GM12872 (cell line): ENCODE results near the gene HOXA7.

Experiments used
- TF ChIP-seq, protein P1 (sequence below): IDR thresholded peaks from 3 replicates; pipeline ENCODE4 v1.5.1; 2011; ENCODE audit warnings: low read depth, mild to moderate bottlenecking, low read length, moderate library complexity; ENCODE audit not compliant: insufficient read depth

The HOXA7 gene

DNA sequence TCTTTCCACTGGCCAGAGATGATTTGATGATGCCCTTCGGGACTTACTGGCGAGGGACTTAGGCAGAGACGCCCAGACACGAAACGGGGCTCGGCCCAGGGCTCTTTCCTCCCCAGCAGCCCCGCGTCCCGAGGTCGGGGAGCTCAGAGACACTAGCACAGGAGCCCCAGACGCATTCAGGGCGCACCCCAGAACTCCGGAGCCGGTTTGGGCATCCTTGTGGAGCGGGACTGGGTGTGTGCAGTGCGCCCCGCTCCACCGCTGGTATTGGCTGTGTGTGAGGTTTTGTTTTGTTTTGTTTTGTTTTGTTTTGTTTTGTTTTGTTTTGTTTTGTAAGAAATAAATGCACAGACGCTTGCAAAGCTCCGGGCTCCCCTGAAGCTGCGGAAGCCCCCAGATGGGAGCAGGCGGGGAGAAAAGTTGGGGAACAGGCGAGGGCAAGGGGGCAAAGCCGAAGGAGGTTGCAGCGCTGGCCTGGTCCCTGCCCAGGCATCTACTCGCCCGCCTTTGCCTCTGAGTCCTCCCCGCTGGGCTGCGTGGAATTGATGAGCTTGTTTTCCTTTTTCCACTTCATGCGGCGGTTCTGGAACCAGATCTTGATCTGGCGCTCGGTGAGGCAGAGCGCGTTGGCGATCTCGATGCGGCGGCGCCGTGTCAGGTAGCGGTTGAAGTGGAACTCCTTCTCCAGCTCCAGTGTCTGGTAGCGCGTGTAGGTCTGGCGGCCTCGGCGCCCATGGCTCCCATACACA is 11.1 kb downstream of the HOXA7 start:
- TF ChIP-seq, protein P1, sequence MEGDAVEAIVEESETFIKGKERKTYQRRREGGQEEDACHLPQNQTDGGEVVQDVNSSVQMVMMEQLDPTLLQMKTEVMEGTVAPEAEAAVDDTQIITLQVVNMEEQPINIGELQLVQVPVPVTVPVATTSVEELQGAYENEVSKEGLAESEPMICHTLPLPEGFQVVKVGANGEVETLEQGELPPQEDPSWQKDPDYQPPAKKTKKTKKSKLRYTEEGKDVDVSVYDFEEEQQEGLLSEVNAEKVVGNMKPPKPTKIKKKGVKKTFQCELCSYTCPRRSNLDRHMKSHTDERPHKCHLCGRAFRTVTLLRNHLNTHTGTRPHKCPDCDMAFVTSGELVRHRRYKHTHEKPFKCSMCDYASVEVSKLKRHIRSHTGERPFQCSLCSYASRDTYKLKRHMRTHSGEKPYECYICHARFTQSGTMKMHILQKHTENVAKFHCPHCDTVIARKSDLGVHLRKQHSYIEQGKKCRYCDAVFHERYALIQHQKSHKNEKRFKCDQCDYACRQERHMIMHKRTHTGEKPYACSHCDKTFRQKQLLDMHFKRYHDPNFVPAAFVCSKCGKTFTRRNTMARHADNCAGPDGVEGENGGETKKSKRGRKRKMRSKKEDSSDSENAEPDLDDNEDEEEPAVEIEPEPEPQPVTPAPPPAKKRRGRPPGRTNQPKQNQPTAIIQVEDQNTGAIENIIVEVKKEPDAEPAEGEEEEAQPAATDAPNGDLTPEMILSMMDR, result no peak

DNA sequence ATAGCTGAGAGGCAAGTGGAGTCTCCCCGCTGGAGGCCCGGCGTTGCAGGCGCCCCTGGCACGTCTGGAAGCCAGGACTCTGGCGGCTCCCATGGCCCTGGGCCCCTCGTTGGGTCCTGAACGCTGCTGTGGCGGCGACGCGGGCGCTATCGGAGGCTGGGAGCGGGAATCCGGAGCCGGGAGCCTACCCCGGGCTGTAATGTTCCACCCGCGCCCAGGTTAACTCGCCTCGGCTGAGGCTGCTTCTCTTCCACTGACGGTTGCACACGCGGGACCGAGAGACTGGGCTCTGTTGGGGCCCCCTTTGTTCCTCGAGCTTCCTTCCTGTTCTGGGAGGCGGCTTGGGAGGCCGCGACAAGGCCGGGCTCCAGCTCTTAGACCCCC is 11.7 kb downstream of the HOXA7 start:
- TF ChIP-seq, protein P1, result no peak

DNA sequence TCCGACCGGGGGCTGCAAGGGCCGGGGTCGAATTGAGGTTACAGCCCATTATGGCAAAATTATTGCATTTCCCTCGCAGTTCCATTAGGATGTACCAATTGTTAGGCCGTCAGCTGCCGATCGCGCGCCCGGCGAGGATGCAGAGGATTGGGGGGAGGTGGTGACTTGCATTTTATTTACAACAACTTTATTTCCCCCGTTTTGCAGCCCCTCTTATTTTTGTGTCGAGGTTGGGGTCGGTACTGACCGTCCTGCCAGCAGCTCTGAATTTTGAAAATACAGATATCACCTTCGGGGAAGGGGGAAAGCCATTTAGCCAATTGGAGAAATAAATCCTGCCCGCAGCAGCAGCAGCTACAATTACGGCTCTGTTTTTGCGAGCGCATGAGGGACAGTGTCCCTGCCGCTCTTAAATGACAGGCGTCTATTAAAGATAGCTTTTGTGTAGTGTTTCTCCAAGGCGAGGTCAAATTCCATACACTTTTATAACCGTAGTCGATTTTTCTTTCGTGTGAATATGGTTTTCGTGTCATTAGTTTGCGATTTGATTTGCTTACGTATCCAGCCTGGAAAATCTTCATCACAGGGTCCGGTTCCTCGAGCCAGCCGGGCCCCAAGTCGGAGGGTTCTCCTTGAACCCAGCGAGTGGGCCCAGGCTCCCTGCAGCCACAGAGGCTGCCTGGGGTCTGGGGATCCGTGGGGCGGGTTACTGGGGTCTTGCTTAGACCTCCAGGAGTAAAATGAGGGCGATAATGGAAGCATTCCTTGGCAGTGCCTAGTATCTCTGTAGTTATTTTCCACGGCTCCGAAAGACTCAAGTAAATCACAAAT is 12.3 kb downstream of the HOXA7 start:
- TF ChIP-seq, protein P1, result no peak

DNA sequence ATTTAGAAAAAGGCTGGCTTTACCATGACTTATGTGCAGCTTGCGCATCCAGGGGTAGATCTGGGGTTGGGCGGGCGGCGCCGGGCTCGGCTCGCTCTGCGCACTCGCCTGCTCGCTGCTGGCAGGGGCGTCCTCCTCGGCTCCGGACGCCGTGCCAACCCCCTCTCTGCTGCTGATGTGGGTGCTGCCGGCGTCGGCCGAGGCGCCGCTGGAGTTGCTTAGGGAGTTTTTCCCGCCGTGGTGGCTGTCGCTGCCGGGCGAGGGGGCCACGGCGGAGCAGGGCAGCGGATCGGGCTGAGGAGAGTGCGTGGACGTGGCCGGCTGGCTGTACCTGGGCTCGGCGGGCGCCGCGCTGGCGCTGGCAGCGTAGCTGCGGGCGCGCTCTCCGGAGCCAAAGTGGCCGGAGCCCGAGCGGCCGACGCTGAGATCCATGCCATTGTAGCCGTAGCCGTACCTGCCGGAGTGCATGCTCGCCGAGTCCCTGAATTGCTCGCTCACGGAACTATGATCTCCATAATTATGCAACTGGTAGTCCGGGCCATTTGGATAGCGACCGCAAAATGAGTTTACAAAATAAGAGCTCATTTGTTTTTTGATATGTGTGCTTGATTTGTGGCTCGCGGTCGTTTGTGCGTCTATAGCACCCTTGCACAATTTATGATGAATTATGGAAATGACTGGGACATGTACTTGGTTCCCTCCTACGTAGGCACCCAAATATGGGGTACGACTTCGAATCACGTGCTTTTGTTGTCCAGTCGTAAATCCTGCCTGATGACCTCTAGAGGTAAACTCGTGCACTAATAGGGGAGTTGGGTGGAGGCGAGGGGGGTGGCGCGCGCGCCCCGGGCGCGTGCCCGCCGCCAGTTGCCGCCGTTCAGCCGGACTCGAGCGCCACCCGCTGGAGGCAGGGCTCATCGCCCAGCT is 13.2 kb downstream of the HOXA7 start, which contains the start of gene HOXA5:
HOXA5 (minus strand) TSS at position 659 of the 927 bp plus-strand sequence; CDS start at position 585, 74 bp downstream.
- TF ChIP-seq, protein P1, result 0 out of 3 replicates have a peak, but pooled peaks have one; percentile 2

DNA sequence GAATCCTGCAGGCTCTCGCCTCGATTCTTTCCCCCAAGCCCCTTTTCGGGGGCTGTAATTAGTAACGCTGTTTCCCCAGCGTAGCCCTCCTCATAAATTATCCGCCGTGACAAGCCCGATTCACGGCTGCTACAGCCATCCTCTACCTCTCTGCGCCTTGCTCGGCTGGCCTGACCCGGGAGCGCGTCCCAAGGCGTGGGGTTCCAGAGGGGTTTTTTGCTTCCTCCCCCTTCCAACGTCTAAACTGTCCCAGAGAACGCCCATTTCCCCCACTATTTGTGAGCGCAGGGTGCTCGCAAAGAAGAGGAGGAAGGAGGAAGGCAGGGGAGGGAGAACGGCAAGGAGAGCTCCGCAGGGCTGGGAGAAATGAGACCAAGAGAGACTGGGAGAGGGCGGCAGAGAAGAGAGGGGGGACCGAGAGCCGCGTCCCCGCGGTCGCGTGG is 13.9 kb downstream of the HOXA7 start:
- TF ChIP-seq, protein P1, result no peak

DNA sequence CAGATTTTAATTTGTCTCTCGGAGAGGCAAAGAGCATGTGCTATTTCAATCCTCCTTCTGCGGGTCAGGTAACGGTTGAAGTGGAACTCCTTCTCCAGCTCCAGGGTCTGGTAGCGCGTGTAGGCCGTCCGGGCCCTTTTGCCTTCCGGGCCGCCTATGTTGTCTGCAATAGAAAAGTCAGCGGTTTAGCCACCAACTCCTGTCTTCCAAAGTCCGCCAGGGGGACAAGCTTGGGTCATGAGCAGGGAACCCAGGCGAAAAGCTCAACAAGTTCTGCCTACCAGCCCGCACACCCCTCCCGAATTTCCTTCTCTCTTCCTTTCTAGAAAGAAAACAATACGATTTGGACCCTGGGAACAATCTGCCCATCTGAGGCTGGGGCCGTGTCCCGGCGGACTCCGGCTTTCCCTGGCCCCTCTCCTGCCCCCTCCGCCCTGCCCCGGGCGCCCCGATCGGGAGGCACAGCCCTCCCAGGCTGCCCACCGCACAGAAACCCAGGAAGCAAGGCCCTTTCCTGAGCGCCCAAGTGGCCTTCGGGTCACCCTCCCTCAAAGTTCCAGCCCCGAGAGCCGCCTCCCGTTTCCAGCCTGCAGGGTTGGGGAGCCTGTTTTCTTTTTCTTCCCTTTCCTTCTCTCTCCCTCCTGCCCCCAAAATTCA is 14.4 kb downstream of the HOXA7 start:
- TF ChIP-seq, protein P1, result no peak
